Stimulated activated naive CD8-positive, alpha-beta T cell treated with anti-CD3 and anti-CD28 coated beads, Interleukin-15, amount 100 ng/mL, for 72 hours (primary cell): Measurements from ENCODE around the gene LENG1.

Experiments
- ATAC-seq: fragments of 150-1000 bp; cut with Tn5 transposase; 2 replicates; pipeline ENCODE4 v1.10.0; 2021; ENCODE audit warnings: mild to moderate bottlenecking, moderate library complexity
- DNase-seq, 2 donors: peaks; one replicate each; pipeline ENCODE4 v3.0.0; 2021 to 2022
- H3K27ac Mint-ChIP-seq, 2 donors: one replicate each; pipeline ENCODE4 v1.8.0; 2022; ENCODE audit warnings: mild to moderate bottlenecking in 2 of 2, mixed read lengths in 2 of 2, moderate library complexity in 2 of 2
- H3K27me3 Mint-ChIP-seq: one replicate; pipeline ENCODE4 v1.8.0; 2022; ENCODE audit warnings: mixed read lengths
- H3K4me1 Mint-ChIP-seq: one replicate; pipeline ENCODE4 v1.8.0; 2022; ENCODE audit warnings: mild to moderate bottlenecking, mixed read lengths
- H3K4me3 Mint-ChIP-seq, 2 donors: one replicate each; pipeline ENCODE4 v1.8.0; 2022; ENCODE audit warnings: mild to moderate bottlenecking in 2 of 2, mixed read lengths in 2 of 2, moderate library complexity in 1 of 2
- H3K9me3 Mint-ChIP-seq, 2 donors: one replicate each; pipeline ENCODE4 v1.8.0; 2022; ENCODE audit warnings: mixed read lengths in 2 of 2

The LENG1 gene

GRCh38 chr19:54141356-54141755, 18.2 kb downstream of the LENG1 start:
- DNase-seq (no peak), ATAC-seq (no peak)
- no peak overlapping the region for H3K27ac Mint-ChIP-seq
- no peaks in the 10 kb centered on the region for H3K27me3 Mint-ChIP-seq
- H3K4me1 Mint-ChIP-seq = peaks cover 54% of the 10 kb centered on the region
- no peak overlapping the region for H3K4me3 Mint-ChIP-seq
- no peaks in the 10 kb centered on the region for H3K9me3 Mint-ChIP-seq

- Mint-ChIP-seq H3K27me3 (no peaks in the 10 kb centered on the region), H3K4me1 (peaks cover 54% of the 10 kb centered on the region), H3K9me3 (no peaks in the 10 kb centered on the region), H3K27ac (peak overlapping the region; percentile 98 to 99), H3K4me3 (peak overlapping the region; percentile 92 to 93)
- DNase-seq = peak; percentile 15 to 36
- no peak for ATAC-seq
Observed at GRCh38 chr19:54138489-54139256, 20.8 kb downstream of the LENG1 start.

GRCh38 chr19:54137699-54138488, 21.6 kb downstream of the LENG1 start, which contains the start of gene CNOT3:
Gene CNOT3, plus strand, starts transcription at chr19:54137762. Its CDS starts 5,217 bp downstream, at chr19:54142979.
- H3K27me3 Mint-ChIP-seq = no peaks in the 10 kb centered on the region
- peak within 1 kb of the TSS; percentile 98 to 99 for H3K27ac Mint-ChIP-seq
- ATAC-seq (no peak), DNase-seq (peak; percentile 15 to 31)
- peaks cover 52% of the 10 kb centered on the region for H3K4me1 Mint-ChIP-seq
- no peaks in the 10 kb centered on the region for H3K9me3 Mint-ChIP-seq
- peak within 1 kb of the TSS; percentile 92 to 97 for H3K4me3 Mint-ChIP-seq

- Mint-ChIP-seq H3K27me3 (no peaks in the 10 kb centered on the region), H3K9me3 (no peaks in the 10 kb centered on the region), H3K4me3 (peak overlapping the region; percentile 89 to 97), H3K4me1 (peaks cover 48% of the 10 kb centered on the region), H3K27ac (peak overlapping the region; percentile 92 to 98)
- peak; percentile 90 for ATAC-seq
- DNase-seq = peak; percentile 99 to 100
Observed at GRCh38 chr19:54136864-54137698, 22.4 kb downstream of the LENG1 start.

- H3K4me1 Mint-ChIP-seq = peaks cover 42% of the 10 kb centered on the region
- H3K9me3 Mint-ChIP-seq = no peaks in the 10 kb centered on the region
- peak overlapping the region; percentile 88 to 98 for H3K27ac Mint-ChIP-seq
- no peak for DNase-seq
- no peaks in the 10 kb centered on the region for H3K27me3 Mint-ChIP-seq
- H3K4me3 Mint-ChIP-seq = peak overlapping the region; percentile 89 to 97
- no peak for ATAC-seq
Observed at GRCh38 chr19:54136086-54136863, 23.2 kb downstream of the LENG1 start.

- ATAC-seq (no peak), DNase-seq (no peak)
- Mint-ChIP-seq H3K27me3 (no peaks in the 10 kb centered on the region), H3K9me3 (no peaks in the 10 kb centered on the region), H3K4me1 (peaks cover 23% of the 10 kb centered on the region), H3K4me3 (no peak overlapping the region), H3K27ac (peak overlapping the region in 1 of 2 donors; percentile 37)
Observed at GRCh38 chr19:54133957-54134590, 25.4 kb downstream of the LENG1 start.

GRCh38 chr19:54133312-54133956, 26.1 kb downstream of the LENG1 start:
- Mint-ChIP-seq H3K27me3 (no peaks in the 10 kb centered on the region), H3K9me3 (no peaks in the 10 kb centered on the region), H3K27ac (no peak overlapping the region), H3K4me1 (peaks cover 17% of the 10 kb centered on the region), H3K4me3 (no peak overlapping the region)
- ATAC-seq = no peak
- no peak for DNase-seq

- DNase-seq (no peak), ATAC-seq (no peak)
- Mint-ChIP-seq H3K27me3 (no peaks in the 10 kb centered on the region), H3K9me3 (no peaks in the 10 kb centered on the region), H3K27ac (no peak overlapping the region), H3K4me1 (peaks cover 5% of the 10 kb centered on the region), H3K4me3 (no peak overlapping the region)
Observed at GRCh38 chr19:54129617-54129996, 29.9 kb downstream of the LENG1 start.

- peak overlapping the region in 1 of 2 donors; percentile 6 for H3K27ac Mint-ChIP-seq
- no peaks in the 10 kb centered on the region for H3K9me3 Mint-ChIP-seq
- no peaks in the 10 kb centered on the region for H3K4me1 Mint-ChIP-seq
- no peaks in the 10 kb centered on the region for H3K27me3 Mint-ChIP-seq
- DNase-seq = no peak
- ATAC-seq = peak; percentile 42
- no peak overlapping the region for H3K4me3 Mint-ChIP-seq
Observed at GRCh38 chr19:54128796-54129616, 30.5 kb downstream of the LENG1 start.

GRCh38 chr19:54128441-54128725, 31.1 kb downstream of the LENG1 start:
- Mint-ChIP-seq H3K4me3 (no peak overlapping the region), H3K9me3 (no peaks in the 10 kb centered on the region), H3K27ac (no peak overlapping the region), H3K4me1 (no peaks in the 10 kb centered on the region), H3K27me3 (no peaks in the 10 kb centered on the region)
- no peak for DNase-seq
- peak; percentile 14 for ATAC-seq

- Mint-ChIP-seq H3K4me1 (no peaks in the 10 kb centered on the region), H3K27ac (peak overlapping the region in 1 of 2 donors; percentile 76), H3K27me3 (no peaks in the 10 kb centered on the region), H3K4me3 (no peak overlapping the region), H3K9me3 (no peaks in the 10 kb centered on the region)
- no peak for DNase-seq
- ATAC-seq = peak; percentile 8
Observed at GRCh38 chr19:54127688-54128440, 31.7 kb downstream of the LENG1 start.

- H3K27me3 Mint-ChIP-seq = no peaks in the 10 kb centered on the region
- no peak for ATAC-seq
Observed at GRCh38 chr19:54125713-54126112, 33.8 kb downstream of the LENG1 start.

GRCh38 chr19:54124393-54124792, 35.1 kb downstream of the LENG1 start:
- no peaks in the 10 kb centered on the region for H3K4me1 Mint-ChIP-seq
- no peaks in the 10 kb centered on the region for H3K27me3 Mint-ChIP-seq
- no peak overlapping the region for H3K4me3 Mint-ChIP-seq
- DNase-seq (no peak), ATAC-seq (no peak)
- H3K9me3 Mint-ChIP-seq = no peaks in the 10 kb centered on the region
- no peak overlapping the region for H3K27ac Mint-ChIP-seq

More at GRCh38 chr19:54125713-54126112, 33.8 kb downstream of the LENG1 start:
- no peaks in the 10 kb centered on the region for H3K4me1 Mint-ChIP-seq
- H3K27ac Mint-ChIP-seq = peak overlapping the region in 1 of 2 donors; percentile 95
- no peak overlapping the region for H3K4me3 Mint-ChIP-seq
- no peaks in the 10 kb centered on the region for H3K9me3 Mint-ChIP-seq
- DNase-seq = no peak
